GM20431 (cell line): Measurements from ENCODE around the gene PAM16.

Experiments
- in situ Hi-C: fragments of 300-500 bp; cut with MseI, MboI; formaldehyde crosslinking; loops from one replicate; pipeline ENCODE4 v1.15.0; 2020; ENCODE audit warnings: low sequenced_read_pairs; ENCODE audit not compliant: unreplicated experiment

The PAM16 gene

DNA sequence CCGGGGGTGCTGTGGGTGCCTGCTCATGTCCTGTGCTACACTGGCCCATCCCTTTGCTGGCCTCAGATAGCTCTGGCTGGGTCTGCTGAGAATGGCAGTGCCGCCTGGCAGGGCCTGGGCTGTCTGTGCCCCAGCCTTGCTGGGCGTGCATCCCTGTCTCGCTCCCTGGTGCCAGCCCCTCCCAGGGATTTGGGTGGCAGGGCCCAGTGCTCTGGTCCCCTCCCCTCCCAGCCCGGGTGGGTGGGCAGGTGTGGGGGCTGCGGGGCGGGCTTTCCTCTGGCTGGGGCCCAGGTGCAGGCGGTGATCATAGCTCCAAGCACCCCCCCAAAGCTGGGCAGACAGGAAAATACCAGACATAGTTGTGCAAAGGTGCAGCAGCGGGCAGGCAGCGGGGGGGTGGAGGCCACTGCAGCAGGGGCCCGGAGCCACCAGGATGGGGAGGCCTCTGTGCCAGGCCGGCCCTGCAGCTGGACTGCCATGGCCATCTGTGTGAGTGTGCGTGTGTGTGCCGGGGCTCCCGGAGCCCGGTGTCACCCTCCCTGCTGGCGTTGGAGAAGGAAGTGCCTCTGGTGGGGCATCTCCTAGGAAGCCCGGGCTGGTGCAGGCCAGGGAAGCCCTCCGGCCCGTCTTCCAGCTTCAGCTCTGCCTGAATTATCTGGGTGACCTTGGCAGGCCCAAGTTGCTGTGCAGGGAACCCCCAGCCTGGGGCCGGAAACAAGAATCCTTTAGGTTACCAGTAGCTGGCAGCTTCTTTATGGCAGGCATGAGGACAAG, 27.9 kb downstream of the PAM16 start:
- in situ Hi-C loops = no loop called here

DNA sequence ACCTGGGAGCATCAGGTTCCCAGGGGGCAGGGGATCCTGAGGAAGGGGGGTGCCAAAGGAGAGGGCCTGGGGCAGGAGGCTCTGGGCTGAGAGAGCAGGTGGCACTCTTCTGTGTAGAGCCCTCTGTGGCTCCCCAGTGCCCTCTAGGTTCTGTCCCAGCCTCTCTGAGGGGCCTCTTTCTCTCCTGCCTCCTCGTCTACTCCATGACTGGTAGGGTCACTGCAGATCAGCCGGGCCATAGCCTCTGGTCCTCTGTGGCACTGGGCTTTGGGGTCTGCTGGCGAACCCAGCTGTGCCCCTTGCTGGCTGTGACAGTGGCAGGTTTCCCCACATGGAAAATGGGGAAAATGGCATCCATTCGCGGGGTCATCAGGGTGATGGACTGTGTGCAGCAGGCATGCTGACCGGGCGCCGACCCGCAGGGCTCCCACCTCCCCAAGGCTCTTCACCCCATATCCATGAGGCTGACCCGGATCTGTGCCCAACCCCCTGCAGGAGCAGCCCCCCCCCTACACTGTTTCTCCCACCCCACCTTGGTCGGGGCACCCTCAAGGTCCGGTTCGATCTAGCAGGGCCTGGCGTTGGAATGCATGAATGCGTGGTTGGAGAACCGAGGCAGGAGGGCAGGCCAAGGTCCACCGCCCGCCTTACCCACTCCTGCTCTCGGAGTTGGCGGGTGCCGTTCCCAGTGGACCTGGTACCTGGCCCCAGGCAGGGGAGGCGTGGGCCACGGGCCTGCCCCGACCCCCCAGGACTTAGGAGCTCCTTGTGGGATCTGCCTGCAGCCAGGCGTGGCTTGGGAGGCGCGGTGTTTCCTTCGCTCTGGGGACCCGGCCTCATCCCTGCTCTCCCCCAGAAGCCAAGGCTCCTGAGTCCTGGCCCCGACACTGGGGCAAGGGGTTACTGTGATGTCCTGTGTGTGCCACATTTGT, 28.7 kb downstream of the PAM16 start:
- in situ Hi-C loops = no loop called here

DNA sequence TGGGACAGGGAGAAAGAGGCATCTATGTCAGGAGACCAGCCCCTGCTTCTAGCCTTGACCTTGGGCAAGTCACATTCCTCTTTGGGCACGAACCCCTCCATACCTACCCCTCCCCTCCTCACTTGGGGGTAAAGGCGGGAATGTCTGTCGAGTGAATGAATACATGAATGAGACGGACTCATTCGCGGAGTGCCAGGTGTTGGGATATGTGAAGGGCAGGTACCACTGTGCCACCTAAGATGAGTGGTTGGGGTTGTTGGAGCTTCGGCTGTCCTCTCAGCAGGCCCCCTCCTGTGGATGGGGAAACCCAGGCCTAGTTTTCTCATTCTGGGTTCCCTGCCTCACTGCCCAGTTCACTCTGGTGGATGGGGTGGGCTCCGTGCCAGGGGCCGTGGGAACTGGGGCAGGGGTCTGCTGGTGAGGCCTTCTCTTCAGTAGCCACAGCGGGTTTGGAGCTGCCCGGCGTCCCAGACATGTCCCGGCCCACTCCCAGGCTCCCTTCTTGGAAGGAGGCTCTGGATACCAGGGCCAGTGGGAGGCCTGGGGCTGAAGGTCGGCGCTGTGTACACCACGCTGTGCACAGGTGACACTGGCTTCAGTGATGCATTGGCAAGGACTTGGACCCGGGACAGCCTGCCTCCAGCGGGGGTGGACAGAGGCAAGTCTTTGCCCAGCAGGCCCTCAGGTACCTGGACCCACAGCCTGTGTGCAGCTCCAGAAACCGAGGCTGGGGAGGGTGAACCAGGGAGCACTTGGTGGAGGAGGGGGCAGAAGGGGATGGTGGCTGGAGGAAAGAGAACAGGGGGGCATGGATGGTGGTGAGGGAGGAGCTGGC, 29.6 kb downstream of the PAM16 start:
- in situ Hi-C loops = no loop called here

DNA sequence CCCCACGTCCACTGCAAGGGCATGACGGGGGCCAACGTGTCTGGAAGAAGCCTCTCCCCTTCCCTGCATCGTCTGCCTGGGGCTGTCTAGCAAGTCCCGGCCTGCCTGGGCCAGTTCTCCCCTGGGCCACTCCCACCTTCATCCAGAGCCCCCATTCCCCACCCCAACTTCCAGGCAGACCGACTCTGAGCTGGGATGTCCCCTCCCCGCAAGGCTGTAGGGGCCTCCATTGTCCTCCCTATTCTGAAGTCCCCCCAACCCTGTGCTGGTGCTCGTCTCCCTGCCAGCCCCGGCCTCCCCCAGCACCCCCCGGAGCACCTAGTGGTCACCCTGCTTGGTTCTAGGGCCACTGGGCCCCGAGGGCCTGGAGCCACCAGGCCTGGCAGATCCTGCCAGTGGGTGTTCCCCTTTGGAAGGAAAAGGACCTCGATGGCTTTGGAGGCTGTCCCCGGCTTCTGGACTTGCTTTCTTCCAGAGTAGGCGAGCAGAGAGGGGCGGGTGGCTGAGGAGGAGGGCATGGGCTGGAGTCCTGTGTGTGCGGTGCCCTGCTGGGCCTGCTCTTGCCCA, 30.5 kb downstream of the PAM16 start:
- in situ Hi-C loops = no loop called here

DNA sequence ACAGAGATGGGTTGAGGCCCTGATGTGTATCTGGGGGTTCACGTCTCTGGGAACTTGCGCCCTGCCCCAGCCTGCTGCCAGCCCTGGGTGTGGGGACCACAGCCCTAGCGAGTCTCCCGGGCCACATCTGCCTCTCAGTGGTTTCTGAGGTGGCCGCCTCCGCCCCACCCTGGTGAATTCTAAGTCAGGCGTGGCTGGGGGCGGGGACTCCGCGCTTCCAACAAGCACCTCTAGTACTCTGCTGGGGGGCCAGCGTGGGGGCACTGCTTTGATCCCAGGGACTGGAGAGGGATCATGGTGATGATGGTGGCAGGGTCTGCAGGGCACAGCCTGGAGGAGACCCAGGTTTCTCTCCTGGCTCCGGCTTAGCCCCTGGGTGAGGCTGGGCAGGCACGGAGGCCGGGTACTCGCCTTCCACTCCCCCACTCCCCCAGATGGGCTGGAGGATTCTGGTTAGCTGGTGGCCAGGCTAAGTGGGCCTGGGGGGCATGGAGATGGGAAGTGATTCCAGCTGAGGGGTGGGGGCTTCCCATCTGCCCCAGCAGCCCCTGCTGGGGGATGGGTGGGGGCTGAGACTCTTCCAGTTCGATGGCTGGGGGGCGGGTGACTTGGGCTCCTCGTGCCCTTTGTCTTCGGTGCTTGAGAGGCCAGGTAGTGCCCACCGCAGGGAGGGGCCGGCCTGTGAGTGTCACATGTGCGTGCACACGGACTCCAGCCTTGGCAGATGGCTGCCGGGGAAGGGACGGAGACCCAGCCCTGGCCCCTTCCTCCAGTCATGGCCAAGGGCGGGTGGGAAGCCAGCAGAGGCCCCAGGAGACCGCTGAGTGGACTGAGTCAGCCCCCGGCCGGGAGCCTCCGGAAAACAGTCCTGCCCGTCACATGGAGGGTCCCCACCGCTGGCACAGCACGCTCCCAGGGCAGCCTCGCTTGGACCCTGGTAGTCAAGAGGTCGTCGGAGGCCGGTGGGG, 31.4 kb downstream of the PAM16 start:
- in situ Hi-C loops = no loop called here

DNA sequence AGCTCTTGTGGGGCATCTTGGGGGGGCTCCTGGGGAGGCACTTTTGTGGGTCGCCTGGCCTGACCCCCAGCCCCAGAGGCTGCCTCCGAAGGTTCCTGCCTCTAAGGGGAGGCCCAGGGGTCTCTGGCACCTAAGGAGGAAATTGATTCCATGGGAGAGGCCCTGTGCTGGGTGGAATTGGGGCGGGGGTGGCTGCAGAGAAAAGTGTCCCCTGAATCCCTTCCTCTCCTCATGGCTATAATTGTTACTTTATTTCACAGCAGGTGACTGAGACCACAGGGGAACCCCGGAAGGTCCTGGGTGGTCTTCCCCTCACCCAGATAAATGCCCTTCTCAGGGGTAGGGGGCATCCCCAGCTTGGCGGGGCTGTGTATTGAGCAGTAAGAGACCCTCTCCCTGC, 32.2 kb downstream of the PAM16 start:
- in situ Hi-C loops = no loop called here

DNA sequence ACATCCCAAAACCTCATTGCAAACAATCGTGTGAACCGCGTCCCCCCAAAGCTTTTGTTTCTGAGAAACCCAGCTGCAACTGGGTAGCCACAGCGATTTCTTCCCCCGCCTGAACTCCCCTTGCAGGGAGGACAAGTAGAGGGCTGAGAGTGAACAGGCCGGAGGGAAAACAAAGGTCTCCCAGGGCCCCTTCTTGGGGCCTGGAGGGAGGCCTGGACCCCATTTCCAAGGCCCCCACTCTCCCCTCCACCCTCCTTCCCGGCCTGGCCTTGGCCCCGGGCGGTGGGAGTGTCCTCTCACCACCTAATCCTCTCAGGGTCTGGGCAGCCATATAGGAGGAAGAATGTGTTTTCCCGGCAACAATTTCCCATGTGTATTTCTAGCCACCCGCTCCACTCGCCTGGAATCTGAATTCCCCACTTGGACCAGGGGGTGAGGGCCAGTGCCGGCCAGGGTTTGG, 32.6 kb downstream of the PAM16 start:
- in situ Hi-C loops = no loop called here

DNA sequence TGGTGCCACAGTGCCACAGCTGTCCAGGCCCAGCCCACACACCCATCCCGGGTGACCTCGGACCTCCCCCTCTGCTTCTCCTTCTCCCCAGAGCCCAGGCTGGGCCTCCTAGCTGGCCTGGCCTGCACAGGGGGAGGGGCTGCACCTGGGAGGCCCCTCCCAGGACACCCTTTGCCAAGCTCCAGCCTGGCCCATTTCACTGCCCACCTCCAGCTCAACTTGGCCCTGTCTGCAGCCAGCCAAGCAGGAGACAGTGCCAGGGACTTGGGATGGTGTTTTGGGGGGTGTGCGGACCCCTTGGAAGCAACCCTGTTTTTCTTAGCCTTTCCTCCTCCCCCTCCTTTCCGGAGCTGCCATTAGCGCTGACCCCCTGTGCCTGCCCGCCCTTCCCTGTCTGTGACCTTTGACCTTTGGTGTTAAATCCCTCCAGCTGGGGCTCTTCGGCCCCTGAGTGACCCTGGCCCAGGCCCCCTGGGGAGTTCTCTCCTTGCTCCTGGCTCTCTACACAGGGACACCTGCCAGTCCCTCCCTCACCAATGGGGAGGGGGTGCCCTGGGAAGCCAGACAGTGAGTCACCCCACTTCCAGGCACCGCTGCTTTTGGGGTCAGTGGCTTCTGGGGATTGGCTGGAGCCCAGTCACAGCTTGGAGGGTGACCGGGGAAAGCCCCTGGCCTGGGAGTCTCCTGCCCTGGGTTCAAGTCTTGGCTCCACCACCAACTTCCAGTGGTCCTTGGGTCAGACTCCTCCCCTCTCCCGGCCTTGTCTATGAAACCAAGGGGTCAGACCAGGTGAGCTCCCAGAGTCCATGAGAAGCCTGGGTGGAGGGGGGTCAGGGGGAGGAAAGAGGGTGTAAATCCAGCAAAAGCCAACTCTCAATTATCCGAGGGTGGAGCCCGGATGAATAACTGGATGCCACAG, 33.3 kb downstream of the PAM16 start:
- in situ Hi-C loops = no loop called here

DNA sequence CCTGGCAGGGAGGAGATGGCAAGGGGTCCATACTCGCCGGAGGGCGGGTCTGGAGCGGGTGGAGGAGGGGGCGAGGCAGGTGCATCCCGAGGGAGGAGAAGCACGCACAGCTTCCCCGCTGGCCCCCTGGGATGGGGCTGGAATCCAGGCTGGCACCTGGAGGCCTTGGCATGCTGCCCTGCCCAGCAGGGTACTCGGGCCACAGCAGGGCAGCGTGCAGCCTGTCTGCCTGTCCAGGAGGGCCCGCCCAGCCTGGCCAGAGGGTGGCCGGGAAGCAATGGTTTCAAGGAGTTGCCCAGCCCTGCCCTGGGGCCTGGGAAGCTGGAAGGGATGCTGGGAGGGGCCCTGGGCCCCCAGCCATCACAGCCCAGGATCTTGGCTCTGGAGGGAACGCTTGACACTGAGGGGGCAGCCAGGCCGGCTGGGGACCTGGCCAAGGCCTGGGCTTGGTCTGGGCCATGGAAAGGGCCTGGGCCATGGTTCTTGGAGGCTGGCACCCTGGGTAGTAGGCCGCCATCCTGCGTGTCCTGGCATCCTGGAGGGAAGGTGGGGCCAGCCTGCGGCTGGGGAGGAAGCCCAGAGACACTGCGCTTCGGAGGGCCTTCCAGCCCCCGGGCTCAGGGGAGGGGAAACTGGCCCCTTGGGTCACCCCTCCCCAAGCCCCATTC, 34.1 kb downstream of the PAM16 start:
- in situ Hi-C loops = no loop called here

DNA sequence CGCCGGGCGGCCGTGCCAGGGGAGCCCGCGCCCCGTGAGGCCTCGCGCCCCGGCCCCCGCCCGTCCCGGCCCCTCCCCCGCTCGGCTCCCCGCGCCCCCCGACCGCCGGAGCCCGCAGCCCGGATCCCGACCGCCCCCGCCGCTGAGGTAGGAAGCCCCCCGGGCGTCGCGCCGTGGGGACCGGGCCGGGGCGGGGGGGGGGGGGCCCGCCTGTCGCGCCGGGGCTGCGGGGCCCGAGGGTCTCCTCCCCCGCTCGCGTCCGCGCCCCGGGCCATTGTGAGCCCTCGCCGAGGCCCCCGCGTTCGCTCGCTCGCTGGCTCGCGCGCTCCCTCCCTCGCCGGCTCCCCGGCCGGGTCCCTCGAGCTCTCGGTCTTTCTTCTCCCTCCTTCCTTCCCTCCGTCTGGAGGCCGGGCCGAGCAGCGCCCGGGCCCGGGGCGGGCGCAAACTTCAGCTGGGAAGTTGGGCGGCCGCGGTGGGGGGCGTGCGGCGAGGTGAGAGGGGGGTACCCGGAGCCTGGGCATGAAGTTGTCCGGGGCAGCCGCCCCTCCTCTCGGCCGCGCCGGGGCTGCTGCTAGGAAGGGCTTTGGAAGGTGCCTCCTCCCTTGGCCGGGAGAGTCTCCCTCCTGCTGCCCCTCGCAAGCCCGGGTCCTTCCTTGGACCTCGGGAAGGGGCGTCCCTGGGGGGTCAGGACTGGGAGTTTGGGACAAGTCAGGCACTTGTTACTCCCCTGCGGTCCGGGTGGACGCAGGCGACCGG, 34.8 kb downstream of the PAM16 start:
- in situ Hi-C loops = no loop called here

DNA sequence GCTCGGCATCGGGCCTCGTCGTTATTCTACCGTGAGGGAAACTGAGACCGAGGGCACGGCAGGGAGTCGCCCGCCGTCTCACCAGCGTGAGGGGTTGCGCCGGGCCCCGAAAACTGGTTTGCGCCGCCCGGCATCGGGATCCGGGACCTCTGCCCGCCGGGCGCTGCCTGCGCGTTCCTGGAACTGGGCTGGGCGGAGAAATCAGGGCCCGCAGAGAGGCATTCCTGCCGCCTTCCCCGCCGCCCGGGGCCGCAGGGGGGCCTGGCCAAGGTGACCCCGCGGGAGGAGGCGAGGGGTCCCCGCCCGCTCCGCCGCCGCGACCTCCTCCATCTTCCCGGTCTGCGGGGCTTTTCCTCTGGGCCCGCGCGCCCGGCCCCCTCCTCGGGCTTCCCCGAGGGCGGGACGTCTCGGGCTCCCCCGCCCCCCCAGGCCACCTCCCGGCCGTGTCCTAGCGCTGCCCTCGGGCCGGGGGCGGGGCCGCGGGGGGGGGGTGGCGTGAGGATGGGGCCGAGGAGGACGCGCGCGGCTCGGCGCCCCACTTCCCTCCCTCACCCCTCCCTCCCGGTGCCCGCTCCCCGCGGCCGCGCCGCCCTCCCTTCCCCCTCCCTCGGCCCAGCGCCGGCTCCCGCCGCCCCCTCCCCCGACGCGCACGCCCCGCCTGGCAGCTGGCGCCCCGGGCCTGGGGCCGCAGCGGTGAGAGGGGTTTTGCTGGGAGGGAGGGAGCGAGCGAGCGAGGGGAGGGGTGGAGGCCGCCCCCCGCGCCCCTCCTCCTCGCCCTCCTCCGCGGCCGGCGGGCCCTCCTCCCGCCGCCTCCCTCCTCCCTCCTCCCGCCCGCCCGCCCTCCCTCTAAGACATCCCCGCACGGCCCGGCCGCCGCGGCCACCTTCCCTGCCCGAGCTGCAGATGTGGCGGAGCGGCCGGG, 35.7 kb downstream of the PAM16 start, which contains the start of gene GLIS2:
GLIS2 (plus strand) TSS at position 882 of the 922 bp plus-strand sequence. CDS start 16,214 bp downstream, outside the sequence.
- in situ Hi-C loops = no loop called here

DNA sequence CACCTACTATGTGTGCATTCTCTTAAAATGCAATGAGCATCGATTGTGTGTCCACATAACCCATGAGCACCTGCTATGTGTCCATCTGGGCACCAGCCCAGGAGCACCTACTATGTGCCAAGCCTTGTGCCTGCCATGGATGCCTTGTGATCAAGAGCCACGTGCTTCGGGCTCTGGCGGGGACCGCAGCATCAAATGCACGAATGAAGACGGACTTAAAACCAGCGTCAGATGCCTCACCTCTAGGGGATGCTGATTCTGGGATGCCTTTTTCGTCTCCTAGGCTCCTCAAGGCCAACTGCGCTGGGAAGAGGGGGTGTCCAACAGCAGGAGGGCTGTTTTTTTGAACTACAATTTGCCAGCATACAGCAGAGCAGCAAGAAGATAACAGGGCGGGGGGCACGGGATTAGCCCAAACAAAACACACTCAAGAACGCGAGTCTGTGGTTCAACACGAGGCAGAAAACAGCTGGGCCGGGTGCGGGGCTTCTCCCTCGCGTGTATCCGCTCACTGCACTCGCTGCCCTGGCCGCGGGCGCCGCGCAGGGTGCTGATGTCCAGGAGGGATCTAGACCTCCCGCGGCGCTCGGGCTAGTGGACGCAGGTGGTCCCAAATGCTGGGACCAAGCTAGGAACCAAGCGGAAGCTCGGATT, 36.5 kb downstream of the PAM16 start:
- in situ Hi-C loops = no loop called here

DNA sequence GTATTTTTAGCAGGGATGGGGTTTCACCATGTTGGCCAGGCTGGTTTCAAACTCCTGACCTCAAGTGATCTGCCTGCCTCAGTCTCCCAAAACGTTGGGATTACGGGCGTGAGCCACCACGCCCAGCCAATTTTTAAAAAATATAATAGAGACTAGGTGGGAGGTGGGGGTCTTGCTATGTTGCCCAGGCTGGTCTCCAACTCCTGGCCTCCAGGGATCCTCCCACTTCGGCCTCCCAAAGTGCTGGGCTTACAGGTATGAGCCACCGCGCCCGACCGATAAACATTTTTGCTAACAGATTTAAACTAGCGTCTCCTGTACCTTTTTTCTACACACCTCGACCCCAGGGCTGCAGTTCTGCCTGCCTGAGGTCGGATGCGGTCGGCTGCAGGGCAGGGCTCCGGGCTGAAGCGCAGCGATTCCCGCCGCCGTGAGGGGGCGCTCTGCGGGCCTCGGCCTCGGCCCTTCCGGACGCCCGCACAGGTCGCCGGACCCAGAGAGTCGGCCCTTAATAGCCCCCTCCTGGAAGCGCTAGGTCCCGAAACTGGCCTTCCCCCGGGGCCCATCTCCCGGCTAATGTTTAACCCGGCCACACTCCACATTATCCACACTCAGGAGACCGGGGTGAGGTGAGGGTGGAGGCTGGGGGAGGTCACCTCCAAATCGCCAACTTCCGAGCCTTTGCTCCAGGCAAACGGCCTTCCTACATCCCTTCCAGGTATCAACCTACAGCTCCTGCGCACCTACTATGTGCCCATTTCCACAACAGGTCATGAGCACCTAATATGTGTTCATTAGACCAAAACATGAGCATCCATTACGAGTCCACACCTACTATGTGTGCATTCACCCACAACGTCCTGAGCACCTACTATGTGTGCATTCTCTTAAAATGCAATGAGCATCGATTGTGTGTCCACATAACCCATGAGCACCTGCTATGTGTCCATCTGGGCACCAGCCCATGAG, 37.3 kb downstream of the PAM16 start:
- in situ Hi-C loops = no loop called here

DNA sequence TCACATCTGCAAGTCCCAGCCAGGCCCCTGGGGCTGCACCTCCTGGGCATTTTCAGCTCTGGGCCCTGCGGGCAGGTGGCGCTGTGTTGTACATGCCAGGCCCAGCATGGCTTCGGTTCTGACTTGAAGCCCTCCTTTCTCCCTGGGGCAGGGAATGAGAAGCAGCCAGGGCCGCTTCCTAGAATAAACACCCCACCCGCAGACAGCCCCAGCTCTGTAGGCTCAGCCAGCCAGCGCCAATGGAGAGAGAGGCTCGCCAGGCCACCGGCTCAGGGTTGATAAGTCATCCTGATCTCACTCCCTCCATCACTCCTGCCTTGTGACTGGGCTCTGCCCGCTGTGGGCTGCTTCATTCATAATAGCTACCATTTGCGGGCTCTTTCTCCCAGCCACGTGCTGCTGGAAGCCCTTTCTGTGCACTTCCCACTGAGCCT, 41.3 kb downstream of the PAM16 start:
- in situ Hi-C loops = no loop called here
